Measurements from ENCODE around the gene IL17B. TPM values are rescaled to one million over a fixed set of nuclear protein-coding genes. Genes with fewer than 3 reads are reported as not detected.

Gene IL17B, protein sequence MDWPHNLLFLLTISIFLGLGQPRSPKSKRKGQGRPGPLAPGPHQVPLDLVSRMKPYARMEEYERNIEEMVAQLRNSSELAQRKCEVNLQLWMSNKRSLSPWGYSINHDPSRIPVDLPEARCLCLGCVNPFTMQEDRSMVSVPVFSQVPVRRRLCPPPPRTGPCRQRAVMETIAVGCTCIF
- total RNA-seq (2022) (not detected in 2 replicates), Bru-seq, nascent RNA (not detected), BruChase-seq, experiment 1, labeled RNA remaining after a 6-hour chase (percentile 31 among the genes with signal in this experiment), BruChase-seq, experiment 2, labeled RNA remaining after a 2-hour chase (percentile 11 among the genes with signal in this experiment)
- long read RNA-seq, result 0 reads

DNA sequence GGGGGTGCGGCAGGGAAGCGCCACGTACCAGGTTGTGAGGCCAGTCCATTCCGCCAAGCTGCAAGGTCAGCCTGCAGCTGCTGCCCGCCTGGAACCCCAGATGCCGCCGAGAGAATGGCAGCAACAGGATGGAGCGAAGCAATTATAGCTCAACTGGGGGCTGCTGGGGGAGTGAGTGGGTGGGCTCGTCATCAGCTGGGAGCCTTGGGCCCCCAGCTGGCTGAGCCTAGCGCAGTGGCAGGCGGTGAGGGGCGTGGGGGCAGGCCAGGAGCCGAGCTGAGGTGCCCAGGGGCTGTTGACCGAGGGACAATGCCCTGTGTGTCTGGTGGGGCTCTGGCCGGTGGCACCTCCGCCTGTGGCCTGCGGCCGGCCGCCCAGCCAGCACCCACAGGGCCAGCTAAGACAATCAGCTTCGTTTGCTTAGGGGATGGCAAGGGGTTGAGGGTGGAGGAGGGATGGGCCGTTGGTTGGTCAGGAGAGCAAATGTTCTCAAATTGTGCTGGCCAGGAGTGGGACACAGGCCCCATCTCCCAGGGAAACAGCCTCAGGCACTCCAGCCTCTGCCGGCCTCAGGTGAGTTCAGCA, at the start of gene IL17B:
Gene IL17B, minus strand, starts transcription at position 116 of the 585 bp plus-strand sequence. Its CDS starts 67 bp downstream, at position 49.
- no peak for DNase-seq (ENCODE audit: unreplicated experiment)
- TF ChIP-seq, protein P1, sequence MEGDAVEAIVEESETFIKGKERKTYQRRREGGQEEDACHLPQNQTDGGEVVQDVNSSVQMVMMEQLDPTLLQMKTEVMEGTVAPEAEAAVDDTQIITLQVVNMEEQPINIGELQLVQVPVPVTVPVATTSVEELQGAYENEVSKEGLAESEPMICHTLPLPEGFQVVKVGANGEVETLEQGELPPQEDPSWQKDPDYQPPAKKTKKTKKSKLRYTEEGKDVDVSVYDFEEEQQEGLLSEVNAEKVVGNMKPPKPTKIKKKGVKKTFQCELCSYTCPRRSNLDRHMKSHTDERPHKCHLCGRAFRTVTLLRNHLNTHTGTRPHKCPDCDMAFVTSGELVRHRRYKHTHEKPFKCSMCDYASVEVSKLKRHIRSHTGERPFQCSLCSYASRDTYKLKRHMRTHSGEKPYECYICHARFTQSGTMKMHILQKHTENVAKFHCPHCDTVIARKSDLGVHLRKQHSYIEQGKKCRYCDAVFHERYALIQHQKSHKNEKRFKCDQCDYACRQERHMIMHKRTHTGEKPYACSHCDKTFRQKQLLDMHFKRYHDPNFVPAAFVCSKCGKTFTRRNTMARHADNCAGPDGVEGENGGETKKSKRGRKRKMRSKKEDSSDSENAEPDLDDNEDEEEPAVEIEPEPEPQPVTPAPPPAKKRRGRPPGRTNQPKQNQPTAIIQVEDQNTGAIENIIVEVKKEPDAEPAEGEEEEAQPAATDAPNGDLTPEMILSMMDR (IDR thresholded peaks at IDR 0.05; ENCODE audit: unreplicated experiment), result no peak
- Mint-ChIP-seq H3K27ac (ENCODE audit: low read depth, unreplicated experiment) (no peak within 1 kb of the TSS), H3K27me3 (ENCODE audit: insufficient read depth, unreplicated experiment) (no peaks in the 10 kb centered on the region), H3K4me1 (ENCODE audit: insufficient read depth, unreplicated experiment) (no peaks in the 10 kb centered on the region), H3K4me3 (ENCODE audit: unreplicated experiment) (no peak within 1 kb of the TSS), H3K36me3 (ENCODE audit: insufficient read depth, unreplicated experiment) (peaks cover 5% of the 10 kb centered on the region), H3K9me3 (ENCODE audit: unreplicated experiment) (no peaks in the 10 kb centered on the region)
- POLR2A ChIA-PET, result interaction anchor here (1.2 kb wide), 1 partner anchor 183 kb away, joined by 8 read pairs; no protein-coding TSS in a partner anchor
- BruUV-seq (replicated peaks), result no TSS peak
- intact Hi-C loops (cut with micrococcal nuclease), result no loop called here
- CTCF ChIA-PET, result interaction anchor here (0.6 to 46.8 kb wide), 15 partner anchors 7 to 245 kb away, joined by 3 to 1231 read pairs (median 6); no protein-coding TSS in a partner anchor

DNA sequence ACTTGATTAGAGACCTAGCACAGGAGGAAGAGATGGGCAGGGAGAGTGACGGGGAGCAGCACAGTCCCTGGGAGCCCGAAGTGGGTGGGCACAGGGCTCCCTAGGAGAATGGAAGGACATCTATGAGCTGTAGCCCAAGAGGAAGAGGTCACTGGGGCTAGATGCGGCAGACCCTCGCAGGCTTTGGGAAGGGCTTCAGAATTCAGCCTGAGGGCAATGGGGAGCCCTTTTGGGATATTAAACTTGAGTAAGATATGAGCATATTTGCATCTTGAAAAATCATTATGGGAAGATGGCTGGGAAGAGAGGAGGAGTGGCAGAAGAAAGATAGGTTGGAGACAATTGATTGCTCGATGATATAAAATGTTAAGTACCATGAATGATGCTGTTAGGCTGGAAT, 48.9 kb upstream of the IL17B start:
- POLR2A ChIA-PET, result interaction anchor here (0.7 to 1.5 kb wide), 2 partner anchors 11 to 134 kb away, joined by 5 read pairs; no protein-coding TSS in a partner anchor
- H3K27me3 Mint-ChIP-seq (ENCODE audit: insufficient read depth, unreplicated experiment), result no peaks in the 10 kb centered on the region
- H3K27ac Mint-ChIP-seq (ENCODE audit: low read depth, unreplicated experiment), result no peak overlapping the region
- TF ChIP-seq, protein P1 (IDR thresholded peaks at IDR 0.05; ENCODE audit: unreplicated experiment), result no peak
- no peak overlapping the region for H3K4me3 Mint-ChIP-seq (ENCODE audit: unreplicated experiment)
- H3K36me3 Mint-ChIP-seq (ENCODE audit: insufficient read depth, unreplicated experiment), result no peaks in the 10 kb centered on the region
- CTCF ChIA-PET, result interaction anchor here (0.6 to 21.8 kb wide), 10 partner anchors 8 to 959 kb away, joined by 3 to 662 read pairs (median 5); partner anchors contain the start of gene IL17B
- DNase-seq (ENCODE audit: unreplicated experiment), result no peak
- intact Hi-C loops (cut with micrococcal nuclease), result no loop called here
- H3K4me1 Mint-ChIP-seq (ENCODE audit: insufficient read depth, unreplicated experiment), result no peaks in the 10 kb centered on the region
- no TSS peak for BruUV-seq (replicated peaks)
- H3K9me3 Mint-ChIP-seq (ENCODE audit: unreplicated experiment), result no peaks in the 10 kb centered on the region

DNA sequence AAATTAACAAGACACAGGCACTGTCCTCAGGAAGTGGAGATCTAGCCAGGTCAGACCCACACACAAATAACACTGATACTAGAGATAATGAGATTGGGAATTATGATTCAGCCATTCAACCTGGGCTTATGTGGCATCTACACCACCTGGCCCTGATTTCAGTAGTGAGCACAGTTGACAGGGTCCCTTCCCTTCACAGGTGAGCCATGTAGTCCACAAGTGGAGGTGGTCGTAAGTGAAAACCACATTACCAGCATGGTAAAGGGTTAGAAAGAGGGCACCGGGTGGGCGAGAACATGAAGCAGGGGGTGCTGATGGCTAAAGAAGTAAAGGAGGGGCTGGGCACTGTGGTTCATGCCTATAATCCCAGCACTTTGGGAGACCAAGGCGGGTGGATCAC, 48.3 kb upstream of the IL17B start:
- no peaks in the 10 kb centered on the region for H3K9me3 Mint-ChIP-seq (ENCODE audit: unreplicated experiment)
- no peak overlapping the region for H3K27ac Mint-ChIP-seq (ENCODE audit: low read depth, unreplicated experiment)
- no TSS peak for BruUV-seq (replicated peaks)
- POLR2A ChIA-PET, result interaction anchor here (1.5 kb wide), 1 partner anchor 135 kb away, joined by 5 read pairs; no protein-coding TSS in a partner anchor
- no peak overlapping the region for H3K4me3 Mint-ChIP-seq (ENCODE audit: unreplicated experiment)
- no peaks in the 10 kb centered on the region for H3K4me1 Mint-ChIP-seq (ENCODE audit: insufficient read depth, unreplicated experiment)
- no peak for DNase-seq (ENCODE audit: unreplicated experiment)
- TF ChIP-seq, protein P1 (IDR thresholded peaks at IDR 0.05; ENCODE audit: unreplicated experiment), result no peak
- H3K27me3 Mint-ChIP-seq (ENCODE audit: insufficient read depth, unreplicated experiment), result no peaks in the 10 kb centered on the region
- H3K36me3 Mint-ChIP-seq (ENCODE audit: insufficient read depth, unreplicated experiment), result no peaks in the 10 kb centered on the region
- intact Hi-C loops (cut with micrococcal nuclease), result no loop called here
- CTCF ChIA-PET, result interaction anchor here (1.0 to 9.4 kb wide), 4 partner anchors 11 to 60 kb away, joined by 3 to 87 read pairs (median 16); no protein-coding TSS in a partner anchor

DNA sequence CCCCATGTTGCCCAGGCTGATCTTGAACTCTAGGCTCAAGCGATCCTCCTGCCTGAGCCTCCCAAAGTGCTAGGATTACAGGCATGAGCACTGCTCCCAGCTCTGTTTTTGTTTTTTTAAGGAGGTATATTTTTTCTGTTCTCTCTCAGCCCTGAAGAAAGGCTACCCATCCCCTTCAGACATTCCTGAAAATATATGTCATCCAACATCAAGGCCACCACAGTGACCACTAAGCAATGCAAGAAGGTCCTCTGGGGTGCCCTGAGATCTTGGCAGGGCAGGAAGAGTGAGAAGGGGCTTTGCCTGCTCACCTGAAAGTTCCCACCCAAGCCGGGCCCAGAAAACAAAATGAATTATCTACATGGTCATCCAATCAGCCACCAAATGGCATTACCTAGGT, 47.8 kb upstream of the IL17B start:
- no peaks in the 10 kb centered on the region for H3K9me3 Mint-ChIP-seq (ENCODE audit: unreplicated experiment)
- no peak overlapping the region for H3K4me3 Mint-ChIP-seq (ENCODE audit: unreplicated experiment)
- TF ChIP-seq, protein P1 (IDR thresholded peaks at IDR 0.05; ENCODE audit: unreplicated experiment), result no peak
- H3K36me3 Mint-ChIP-seq (ENCODE audit: insufficient read depth, unreplicated experiment), result no peaks in the 10 kb centered on the region
- intact Hi-C loops (cut with micrococcal nuclease), result no loop called here
- no peak overlapping the region for H3K27ac Mint-ChIP-seq (ENCODE audit: low read depth, unreplicated experiment)
- POLR2A ChIA-PET, result no interaction called here
- BruUV-seq (replicated peaks), result no TSS peak
- no peaks in the 10 kb centered on the region for H3K4me1 Mint-ChIP-seq (ENCODE audit: insufficient read depth, unreplicated experiment)
- H3K27me3 Mint-ChIP-seq (ENCODE audit: insufficient read depth, unreplicated experiment), result no peaks in the 10 kb centered on the region
- no peak for DNase-seq (ENCODE audit: unreplicated experiment)
- CTCF ChIA-PET, result interaction anchor here (0.6 to 3.1 kb wide), 3 partner anchors 14 to 59 kb away, joined by 3 to 14 read pairs (median 3); no protein-coding TSS in a partner anchor

Measured in MCF 10A (cell line).